HG03439 (cell line): ENCODE data around the gene MYOT.
"Not testable (repeated sequence)": the region's sequence is repeated elsewhere in the genome, so short reads cannot be mapped to it uniquely, and the experiment has no call there.

Experiments
- ATAC-seq: cut with Tn5 transposase; IDR thresholded peaks from one replicate; pipeline ENCODE4 v1.9.1; 2021; ENCODE audit warnings: mild to moderate bottlenecking, moderate library complexity; ENCODE audit not compliant: unreplicated experiment

MYOT gene

GRCh38 chr5:137867664-137868063 lies at the start of gene MYOT:
Gene MYOT, plus strand, starts transcription at chr5:137867860. Its CDS starts 2,792 bp downstream, at chr5:137870652.
- ATAC-seq: no peak

GRCh38 chr5:137819766-137820165 lies 47.9 kb upstream of the MYOT start:
- ATAC-seq: no peak

- ATAC-seq: no peak
These were observed 45.4 kb upstream of the MYOT start for GRCh38 chr5:137822158-137822764.

GRCh38 chr5:137822984-137823383 lies 44.7 kb upstream of the MYOT start:
- no peak for ATAC-seq

GRCh38 chr5:137825165-137825564 lies 42.5 kb upstream of the MYOT start:
- no peak for ATAC-seq

- ATAC-seq: no peak
These were observed 41.6 kb upstream of the MYOT start for GRCh38 chr5:137826067-137826466.

- no peak for ATAC-seq
These were observed 39.5 kb upstream of the MYOT start for GRCh38 chr5:137828180-137828579.

GRCh38 chr5:137828664-137829063 lies 39.0 kb upstream of the MYOT start:
- no peak for ATAC-seq

GRCh38 chr5:137831105-137831504 lies 36.6 kb upstream of the MYOT start:
- no peak for ATAC-seq

- ATAC-seq: no peak
These were observed 36.1 kb upstream of the MYOT start for GRCh38 chr5:137831526-137831925.

GRCh38 chr5:137832416-137832815 lies 35.2 kb upstream of the MYOT start:
- no peak for ATAC-seq

GRCh38 chr5:137833463-137833862 lies 34.2 kb upstream of the MYOT start:
- no peak for ATAC-seq

GRCh38 chr5:137834498-137835049 lies 33.1 kb upstream of the MYOT start:
- no peak for ATAC-seq

- ATAC-seq: no peak
These were observed 31.4 kb upstream of the MYOT start for GRCh38 chr5:137836298-137836697.

- ATAC-seq: no peak
These were observed 30.7 kb upstream of the MYOT start for GRCh38 chr5:137836997-137837396.

GRCh38 chr5:137837491-137838394 lies 29.9 kb upstream of the MYOT start:
- no peak for ATAC-seq

- no peak for ATAC-seq
These were observed 28.7 kb upstream of the MYOT start for GRCh38 chr5:137838976-137839375.

- no peak for ATAC-seq
These were observed 25.4 kb upstream of the MYOT start for GRCh38 chr5:137842296-137842695.

- no peak for ATAC-seq
These were observed 23.9 kb upstream of the MYOT start for GRCh38 chr5:137843676-137844299.

GRCh38 chr5:137845472-137845871 lies 22.2 kb upstream of the MYOT start:
- no peak for ATAC-seq

GRCh38 chr5:137847687-137848086 lies 20.0 kb upstream of the MYOT start:
- ATAC-seq: no peak

- not testable (repeated sequence) for ATAC-seq
These were observed 14.5 kb upstream of the MYOT start for GRCh38 chr5:137853165-137853564.
